ENCODE data around the gene IGSF23.

Gene IGSF23, protein sequence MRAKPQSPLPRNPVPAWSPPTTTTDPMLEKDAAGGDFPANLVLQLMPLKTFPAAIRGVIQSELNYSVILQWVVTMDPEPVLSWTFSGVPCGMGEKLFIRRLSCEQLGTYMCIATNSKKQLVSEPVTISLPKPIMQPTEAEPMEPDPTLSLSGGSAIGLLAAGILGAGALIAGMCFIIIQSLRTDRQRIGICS

DNA sequence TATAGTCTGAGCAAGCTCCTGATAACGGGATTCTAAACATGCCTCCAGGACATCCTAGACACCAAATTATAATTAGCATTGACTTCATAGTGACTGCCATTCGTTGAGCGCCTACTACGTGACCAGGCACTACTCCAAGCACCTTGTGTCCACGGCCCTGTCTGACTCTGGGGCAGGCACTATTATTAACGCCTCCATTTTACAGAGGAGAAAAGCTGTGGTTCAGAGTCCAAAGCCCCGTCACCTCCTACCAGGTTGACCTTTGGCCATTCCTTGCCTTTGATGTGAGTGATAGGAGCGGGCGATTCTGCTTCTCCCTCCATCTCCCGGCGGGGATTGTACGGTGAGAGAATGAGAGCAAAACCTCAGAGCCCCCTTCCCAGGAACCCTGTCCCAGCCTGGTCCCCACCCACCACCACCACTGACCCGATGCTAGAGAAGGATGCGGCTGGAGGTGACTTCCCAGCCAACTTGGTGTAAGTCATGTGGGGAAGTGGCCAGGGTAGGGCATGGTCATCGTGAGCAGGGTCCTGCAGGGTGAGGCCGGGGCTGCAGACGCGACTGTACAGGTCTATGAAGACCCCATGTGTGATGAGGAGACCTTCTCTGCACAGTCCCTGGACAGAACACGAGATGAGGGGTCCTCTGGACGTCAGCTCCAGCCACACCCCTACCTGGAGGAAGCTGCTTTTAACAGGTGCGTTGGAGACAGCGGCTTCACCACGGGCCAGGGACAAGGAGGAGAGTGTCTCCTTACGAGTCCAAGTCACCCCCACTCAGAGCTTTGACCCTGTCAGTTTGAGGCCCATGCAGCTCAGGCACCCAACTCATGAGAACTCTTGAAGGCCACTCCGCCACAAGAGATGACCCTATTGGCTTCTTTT is at the start of gene IGSF23:
TSS of gene IGSF23 (plus strand) at position 269 of the 884 bp plus-strand sequence. CDS start at position 352, 83 bp downstream.
- Histone ChIP-seq H3K4me3 (no peak within 1 kb of the TSS), H3K9me3 (no peaks in the 10 kb centered on the region), H3K36me3 (replicated peaks) (no peaks in the 10 kb centered on the region), H3K27me3 (ENCODE audit: low read depth) (no peaks in the 10 kb centered on the region), H3K4me1 (peaks cover 3% of the 10 kb centered on the region; the same call in 1 of the 2 replicates)
- in situ Hi-C loops (cut with MboI; ENCODE audit: low sequenced_read_pairs) = no loop called here
- no peak for DNase-seq (ENCODE audit: low spot score in 2 of 2)

DNA sequence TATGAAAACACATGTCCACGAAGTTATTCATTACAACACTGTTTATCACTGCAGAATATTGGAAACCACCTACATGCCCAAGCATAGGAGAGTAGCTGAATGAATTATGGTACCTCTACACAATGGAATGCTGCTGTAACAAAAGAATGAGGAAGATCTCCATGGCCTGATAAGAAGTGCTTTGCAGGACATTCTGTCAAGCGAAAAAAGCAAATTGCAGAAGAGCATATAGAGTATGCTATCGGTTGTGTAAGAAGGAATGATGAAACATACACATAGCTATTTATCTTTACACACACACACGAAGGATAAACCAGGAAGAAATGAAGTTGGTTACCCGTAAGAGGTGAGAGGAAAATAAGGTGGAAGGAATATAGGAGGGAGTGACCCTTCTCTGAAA is 46.4 kb upstream of the IGSF23 start:
- Histone ChIP-seq H3K4me1 (peaks cover 14% of the 10 kb centered on the region), H3K27me3 (ENCODE audit: low read depth) (peaks cover 8% of the 10 kb centered on the region), H3K4me3 (no peak overlapping the region), H3K9me3 (no peaks in the 10 kb centered on the region), H3K36me3 (replicated peaks) (no peaks in the 10 kb centered on the region)
- in situ Hi-C loops (cut with MboI; ENCODE audit: low sequenced_read_pairs) = no loop called here
- no peak for DNase-seq (ENCODE audit: low spot score in 2 of 2)

DNA sequence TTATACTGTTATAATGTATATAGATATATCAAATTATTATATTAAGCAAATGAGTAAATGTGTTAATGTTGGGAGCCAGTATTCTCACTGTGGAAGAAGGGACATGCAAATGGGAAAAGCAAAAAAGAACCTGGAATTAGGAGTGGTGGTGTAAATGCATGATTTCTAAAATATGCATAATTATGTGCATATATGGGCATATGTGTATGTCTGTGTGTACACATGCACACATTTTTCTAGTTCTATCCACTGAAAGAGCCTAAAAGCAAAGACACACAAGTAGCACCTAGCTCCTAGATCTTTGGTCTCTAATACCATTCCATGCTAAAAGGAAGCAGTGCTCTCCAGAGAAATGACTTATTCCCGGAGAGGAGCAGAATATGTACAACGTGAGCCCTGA is 45.6 kb upstream of the IGSF23 start:
- peaks cover 14% of the 10 kb centered on the region for H3K4me1 ChIP-seq
- in situ Hi-C loops (cut with MboI; ENCODE audit: low sequenced_read_pairs) = no loop called here
- H3K27me3 ChIP-seq (ENCODE audit: low read depth) = peaks cover 8% of the 10 kb centered on the region
- no peaks in the 10 kb centered on the region for H3K36me3 ChIP-seq (replicated peaks)
- H3K9me3 ChIP-seq = no peaks in the 10 kb centered on the region
- H3K4me3 ChIP-seq = no peak overlapping the region
- DNase-seq (ENCODE audit: low spot score in 2 of 2) = no peak

DNA sequence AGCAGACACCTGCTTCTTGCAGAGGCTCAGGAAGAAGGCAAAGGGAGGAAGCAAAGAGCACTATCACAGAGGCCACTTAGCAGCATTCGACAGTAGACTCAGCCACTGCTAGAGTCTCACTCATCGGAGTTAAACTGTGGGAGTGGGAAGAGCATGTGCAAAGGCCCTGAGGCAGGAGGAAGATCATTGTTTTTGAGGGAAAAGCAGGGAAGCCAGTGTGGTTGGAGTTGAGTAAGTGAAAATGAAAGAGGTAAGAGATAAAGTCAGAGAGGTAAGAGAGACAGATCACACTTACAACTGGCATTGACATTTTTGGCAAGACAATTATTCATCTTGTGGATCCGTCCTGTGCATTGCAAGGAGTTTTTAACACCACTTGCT is 42.8 kb upstream of the IGSF23 start:
- Histone ChIP-seq H3K9me3 (no peaks in the 10 kb centered on the region), H3K36me3 (replicated peaks) (no peaks in the 10 kb centered on the region), H3K4me1 (peaks cover 18% of the 10 kb centered on the region), H3K27me3 (ENCODE audit: low read depth) (peaks cover 8% of the 10 kb centered on the region), H3K4me3 (no peak overlapping the region)
- in situ Hi-C loops (cut with MboI; ENCODE audit: low sequenced_read_pairs) = loop anchor here (5.0 to 10.0 kb wide), 3 partner anchors 87 to 274 kb away; partner anchors contain the start of genes CBLC and NECTIN2
- DNase-seq (ENCODE audit: low spot score in 2 of 2) = no peak

DNA sequence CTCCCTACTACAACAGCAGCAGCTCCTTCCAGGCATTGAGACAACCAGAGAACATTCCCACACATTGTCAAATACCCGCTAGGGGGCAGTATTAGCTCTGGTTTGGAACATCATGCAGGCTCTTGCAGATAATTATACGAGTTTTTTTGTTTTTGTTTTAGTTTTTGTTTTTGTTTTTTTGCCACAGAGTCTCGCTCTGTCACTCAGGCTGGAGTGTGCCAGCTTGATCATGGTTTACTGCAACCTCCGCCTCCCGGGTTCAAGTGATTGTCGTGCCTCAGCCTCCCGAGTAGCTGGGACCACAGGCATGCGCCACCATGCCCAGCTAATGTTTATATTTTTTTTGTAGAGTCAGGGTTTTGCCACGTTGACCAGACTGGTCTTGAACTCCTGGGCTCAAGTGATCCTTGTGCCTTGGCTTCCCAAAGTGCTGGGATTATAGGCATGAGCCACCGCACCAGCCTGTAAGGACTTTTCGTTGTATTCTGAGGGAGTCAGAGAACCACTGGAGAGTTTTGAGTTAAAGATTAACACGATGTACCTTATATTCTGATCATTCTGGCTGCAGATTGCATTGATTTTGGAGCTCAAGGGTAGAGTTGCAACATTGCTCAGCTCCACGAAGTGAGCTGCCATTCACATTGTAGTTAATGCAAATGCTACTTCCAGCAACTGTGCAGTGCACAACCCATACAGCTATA is 42.2 kb upstream of the IGSF23 start:
- DNase-seq (ENCODE audit: low spot score in 2 of 2) = peak; percentile 76 to 87

DNA sequence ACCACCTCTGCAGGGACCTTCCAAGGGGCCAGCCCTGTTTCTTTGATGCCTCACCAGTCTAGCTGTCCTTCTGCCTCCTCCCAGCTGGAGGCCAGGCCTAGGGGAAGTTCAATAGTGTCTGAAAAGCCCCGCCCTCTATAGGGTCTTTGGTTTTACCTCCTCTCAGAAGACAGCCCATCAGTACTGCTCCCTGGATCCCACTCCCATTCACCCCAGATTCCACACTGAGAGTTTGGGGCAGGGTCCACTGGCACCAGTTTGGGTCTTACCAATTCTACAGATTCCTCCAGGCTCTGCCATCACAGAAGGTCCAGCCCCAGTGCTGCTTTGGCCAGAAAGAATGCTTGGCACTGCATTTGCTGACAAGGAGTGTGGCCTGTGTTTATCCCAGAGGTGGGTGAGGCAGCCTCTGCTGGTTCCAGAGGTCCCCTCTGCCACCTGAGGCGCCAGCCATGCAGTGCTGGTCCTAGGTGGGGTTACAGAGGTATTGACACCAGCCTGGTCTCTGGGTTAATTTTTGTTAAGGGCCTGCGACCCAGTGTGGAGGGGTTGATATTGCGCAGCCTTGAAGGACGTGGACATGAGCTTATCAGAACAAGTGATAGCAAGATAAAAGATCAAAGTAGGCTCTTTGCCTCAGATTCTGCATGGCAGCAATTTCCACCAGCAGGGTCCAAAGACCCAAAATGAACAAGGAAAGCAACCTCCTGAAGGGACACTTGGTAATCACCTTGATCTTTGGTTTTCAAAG is 41.4 kb upstream of the IGSF23 start:
- Histone ChIP-seq H3K27me3 (ENCODE audit: low read depth) (no peaks in the 10 kb centered on the region; the same call in 1 of the 2 replicates), H3K4me1 (peaks cover 9% of the 10 kb centered on the region), H3K4me3 (no peak overlapping the region), H3K36me3 (replicated peaks) (no peaks in the 10 kb centered on the region), H3K9me3 (no peaks in the 10 kb centered on the region)
- in situ Hi-C loops (cut with MboI; ENCODE audit: low sequenced_read_pairs) = loop anchor here (5.0 to 10.0 kb wide), 3 partner anchors 85 to 273 kb away; partner anchors contain the start of genes CBLC and NECTIN2
- peak in 1 of 2 experiments; percentile 3 for DNase-seq (ENCODE audit: low spot score in 2 of 2)

More for the DNA sequence above, 42.2 kb upstream of the IGSF23 start:
- Histone ChIP-seq H3K36me3 (replicated peaks) (no peaks in the 10 kb centered on the region), H3K4me1 (peaks cover 14% of the 10 kb centered on the region), H3K9me3 (no peaks in the 10 kb centered on the region), H3K27me3 (ENCODE audit: low read depth) (peaks cover 6% of the 10 kb centered on the region), H3K4me3 (no peak overlapping the region)
- in situ Hi-C loops (cut with MboI; ENCODE audit: low sequenced_read_pairs) = loop anchor here (5.0 to 10.0 kb wide), 3 partner anchors 86 to 274 kb away; partner anchors contain the start of genes CBLC and NECTIN2

DNA sequence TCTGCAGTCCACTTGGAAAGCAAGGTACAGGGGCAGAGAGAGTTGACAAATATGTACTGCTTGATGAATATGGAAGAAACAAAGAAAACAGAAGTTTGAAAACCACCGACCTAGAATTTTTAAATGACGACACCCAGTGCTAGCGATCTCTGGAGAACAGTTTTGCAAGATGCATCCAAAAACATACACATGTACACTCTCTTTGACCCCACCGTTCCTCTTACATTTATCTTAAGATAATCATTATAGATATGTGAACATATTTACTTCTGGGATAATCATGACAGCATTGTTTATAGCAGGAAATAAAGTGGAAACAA is 40.8 kb upstream of the IGSF23 start:
- Histone ChIP-seq H3K36me3 (replicated peaks) (no peaks in the 10 kb centered on the region), H3K27me3 (ENCODE audit: low read depth) (no peaks in the 10 kb centered on the region; the same call in 1 of the 2 replicates), H3K4me3 (no peak overlapping the region), H3K4me1 (peaks cover 4% of the 10 kb centered on the region), H3K9me3 (no peaks in the 10 kb centered on the region)
- DNase-seq (ENCODE audit: low spot score in 2 of 2) = no peak
- in situ Hi-C loops (cut with MboI; ENCODE audit: low sequenced_read_pairs) = loop anchor here (5.0 to 10.0 kb wide), 3 partner anchors 85 to 272 kb away; partner anchors contain the start of genes CBLC and NECTIN2

DNA sequence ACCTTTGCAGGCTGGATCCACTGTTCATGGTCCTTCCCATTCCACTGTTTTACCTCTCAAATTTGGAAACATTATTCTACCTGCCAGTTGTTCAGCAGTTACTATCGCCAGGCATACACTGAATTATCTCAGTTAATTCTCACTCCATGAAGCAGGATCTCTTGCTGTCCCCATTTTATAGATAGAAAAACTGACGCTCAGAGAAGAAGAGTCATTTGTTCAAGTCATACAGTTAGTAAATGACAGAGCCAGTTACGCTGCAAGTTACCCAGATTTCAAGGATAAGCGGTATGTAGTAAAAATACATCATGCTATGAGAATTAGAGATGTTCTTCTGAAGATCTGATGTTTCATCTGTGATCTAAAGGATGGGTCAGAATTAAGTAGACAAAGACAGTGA is 40.2 kb upstream of the IGSF23 start:
- Histone ChIP-seq H3K36me3 (replicated peaks) (no peaks in the 10 kb centered on the region), H3K4me1 (peaks cover 4% of the 10 kb centered on the region; the same call in 1 of the 2 replicates), H3K4me3 (no peak overlapping the region), H3K9me3 (no peaks in the 10 kb centered on the region), H3K27me3 (ENCODE audit: low read depth) (no peaks in the 10 kb centered on the region)
- in situ Hi-C loops (cut with MboI; ENCODE audit: low sequenced_read_pairs) = loop anchor here (5.0 to 10.0 kb wide), 3 partner anchors 84 to 272 kb away; partner anchors contain the start of genes CBLC and NECTIN2
- DNase-seq (ENCODE audit: low spot score in 2 of 2) = no peak

DNA sequence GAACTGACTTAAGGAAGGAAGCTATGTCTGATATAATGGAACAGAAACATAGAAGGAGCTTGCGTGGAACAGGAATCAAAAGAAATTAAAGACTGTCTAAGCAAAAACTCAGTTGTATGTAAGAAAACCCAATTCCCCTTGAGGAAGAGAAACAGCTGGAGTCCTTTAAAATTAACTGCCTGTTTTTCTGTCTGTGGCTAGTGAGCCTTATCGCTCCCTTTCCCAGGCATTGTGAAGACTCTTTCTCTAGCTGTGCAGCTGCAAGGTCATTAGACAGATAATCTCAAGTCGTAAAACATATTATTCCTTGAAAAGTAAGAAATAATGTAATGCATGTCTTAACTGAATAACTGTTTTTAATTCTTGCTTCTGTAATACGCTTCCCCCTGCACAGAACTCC is 39.7 kb upstream of the IGSF23 start:
- no peaks in the 10 kb centered on the region for H3K9me3 ChIP-seq
- in situ Hi-C loops (cut with MboI; ENCODE audit: low sequenced_read_pairs) = loop anchor here (5.0 to 10.0 kb wide), 3 partner anchors 84 to 271 kb away; partner anchors contain the start of genes CBLC and NECTIN2
- DNase-seq (ENCODE audit: low spot score in 2 of 2) = peak in 1 of 2 experiments; percentile 8
- H3K27me3 ChIP-seq (ENCODE audit: low read depth) = no peaks in the 10 kb centered on the region
- H3K36me3 ChIP-seq (replicated peaks) = no peaks in the 10 kb centered on the region
- peaks cover 4% of the 10 kb centered on the region; the same call in 1 of the 2 replicates for H3K4me1 ChIP-seq
- no peak overlapping the region for H3K4me3 ChIP-seq

DNA sequence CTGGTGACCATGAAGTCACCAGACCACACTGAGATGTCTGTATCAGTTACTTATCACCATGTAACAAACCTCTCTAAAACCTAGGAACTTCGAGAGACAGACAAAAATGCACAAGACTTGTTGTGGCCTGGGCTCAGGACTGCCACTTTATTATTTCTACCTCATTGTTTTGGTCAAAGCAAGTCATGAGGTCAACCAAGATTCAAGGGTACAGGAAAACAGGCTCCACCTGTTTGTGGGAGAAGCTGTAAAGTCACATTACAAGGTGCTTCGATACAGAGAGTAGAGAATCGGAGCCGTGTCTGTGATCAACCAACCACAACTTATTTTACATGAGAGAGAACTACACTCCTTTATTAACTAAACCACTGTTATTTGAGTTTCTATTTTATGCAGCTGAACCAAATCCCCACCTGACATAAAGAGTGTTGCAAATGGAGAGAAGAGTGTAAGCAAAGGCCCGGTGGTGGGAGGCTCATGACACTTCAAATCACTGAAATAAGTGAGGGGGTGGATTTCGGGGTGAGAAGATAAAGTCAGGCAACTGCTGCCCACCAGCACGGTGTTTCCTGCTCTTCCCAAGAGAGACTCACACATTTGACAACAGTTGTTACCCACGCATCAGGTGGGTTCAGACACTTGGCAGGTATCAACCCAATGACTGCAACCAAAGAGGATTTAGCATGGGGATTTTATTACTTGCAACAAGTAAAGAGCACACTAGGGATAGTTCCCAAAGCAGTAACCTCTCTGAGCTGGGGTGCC is 39.0 kb upstream of the IGSF23 start:
- Histone ChIP-seq H3K4me1 (peaks cover 4% of the 10 kb centered on the region; the same call in 1 of the 2 replicates), H3K36me3 (replicated peaks) (no peaks in the 10 kb centered on the region), H3K9me3 (no peaks in the 10 kb centered on the region), H3K4me3 (no peak overlapping the region), H3K27me3 (ENCODE audit: low read depth) (no peaks in the 10 kb centered on the region)
- DNase-seq (ENCODE audit: low spot score in 2 of 2) = peak in 1 of 2 experiments; percentile 3
- in situ Hi-C loops (cut with MboI; ENCODE audit: low sequenced_read_pairs) = loop anchor here (5.0 to 10.0 kb wide), 3 partner anchors 83 to 270 kb away; partner anchors contain the start of genes CBLC and NECTIN2

DNA sequence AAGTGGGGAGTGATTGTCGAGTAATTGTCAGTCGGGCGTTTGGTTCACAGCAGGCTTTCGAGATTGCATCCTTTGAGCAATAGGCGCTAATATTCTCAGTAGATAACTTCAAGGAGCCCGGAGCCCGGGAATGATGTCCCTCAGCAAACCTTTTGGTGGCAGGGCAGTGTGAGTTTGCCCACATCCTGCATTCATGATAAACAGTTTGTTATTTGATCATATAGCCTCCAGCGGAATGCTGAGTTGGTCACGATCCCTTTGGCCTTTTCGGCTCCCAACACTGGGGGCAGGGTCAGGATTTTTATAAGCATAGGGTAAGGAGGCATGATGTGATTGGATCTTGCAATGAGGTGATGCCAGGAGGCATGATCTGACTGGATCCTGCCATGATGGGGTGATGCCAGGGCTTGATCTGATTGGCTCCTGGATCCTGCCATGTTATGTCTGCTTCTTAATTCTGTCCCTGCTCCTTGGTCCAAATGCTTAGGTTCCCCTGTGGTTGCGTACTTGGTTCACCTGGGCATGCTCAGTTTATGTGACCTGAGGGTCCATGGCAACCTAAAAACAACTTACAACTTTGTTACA is 38.2 kb upstream of the IGSF23 start:
- Histone ChIP-seq H3K4me1 (peaks cover 4% of the 10 kb centered on the region; the same call in 1 of the 2 replicates), H3K36me3 (replicated peaks) (no peaks in the 10 kb centered on the region), H3K27me3 (ENCODE audit: low read depth) (no peaks in the 10 kb centered on the region), H3K4me3 (no peak overlapping the region), H3K9me3 (no peaks in the 10 kb centered on the region)
- in situ Hi-C loops (cut with MboI; ENCODE audit: low sequenced_read_pairs) = loop anchor here (10.0 kb wide), 2 partner anchors 200 to 270 kb away; partner anchors contain the start of genes CBLC and NECTIN2
- peak in 1 of 2 experiments; percentile 14 for DNase-seq (ENCODE audit: low spot score in 2 of 2)
